Measurements from ENCODE around the gene INHBA.

- no peak for TF ChIP-seq CTCF (IDR thresholded peaks at IDR 0.05)
- no peak for TF ChIP-seq POLR2A (IDR thresholded peaks at IDR 0.05)
- no peak for TF ChIP-seq POLR2AphosphoS5 (IDR thresholded peaks at IDR 0.05)
Measured at GRCh38 chr7:41661596-41661995, 41.3 kb downstream of the INHBA start.

All from breast epithelium (tissue), 3 donors.